Fibroblast of gingiva (primary cell): Measurements from ENCODE around the gene THAP10.
"Not testable (repeated sequence)": the region's sequence is repeated elsewhere in the genome, so short reads cannot be mapped to it uniquely, and the experiment has no call there.

ENCODE experiments used
- DNase-seq: peaks from one replicate; pipeline ENCODE4 v3.0.0-alpha.2; 2011; ENCODE audit warnings: low read depth

The THAP10 gene

DNA sequence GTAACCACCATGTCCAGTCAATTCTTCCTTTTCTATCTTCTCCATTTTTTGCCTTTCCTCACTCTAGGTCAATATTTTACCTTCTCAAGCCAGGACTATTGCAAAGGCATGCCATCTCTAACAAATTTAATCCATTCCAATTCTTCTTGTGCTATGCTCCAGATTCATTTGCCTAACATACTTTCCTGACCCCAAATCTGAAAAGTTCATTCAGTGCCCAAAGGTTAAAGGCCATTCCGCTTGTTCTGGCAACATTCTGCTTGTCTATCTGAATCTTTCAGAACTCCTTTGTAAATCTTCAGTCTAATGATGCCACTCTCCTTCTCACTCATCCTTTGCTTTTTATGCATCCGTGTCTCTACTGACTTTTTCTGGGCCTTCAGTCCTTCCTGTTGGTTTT, 15.6 kb downstream of the THAP10 start:
- DNase-seq: no peak

GRCh38 chr15:70876011-70876410, 16.2 kb downstream of the THAP10 start:
- no peak for DNase-seq

GRCh38 chr15:70875001-70875782, 17.0 kb downstream of the THAP10 start:
- peak; percentile 47 for DNase-seq

GRCh38 chr15:70873232-70874054, 18.8 kb downstream of the THAP10 start:
- no peak for DNase-seq

- not testable (repeated sequence) for DNase-seq
These were observed 20.7 kb downstream of the THAP10 start for GRCh38 chr15:70871490-70871889.

DNA sequence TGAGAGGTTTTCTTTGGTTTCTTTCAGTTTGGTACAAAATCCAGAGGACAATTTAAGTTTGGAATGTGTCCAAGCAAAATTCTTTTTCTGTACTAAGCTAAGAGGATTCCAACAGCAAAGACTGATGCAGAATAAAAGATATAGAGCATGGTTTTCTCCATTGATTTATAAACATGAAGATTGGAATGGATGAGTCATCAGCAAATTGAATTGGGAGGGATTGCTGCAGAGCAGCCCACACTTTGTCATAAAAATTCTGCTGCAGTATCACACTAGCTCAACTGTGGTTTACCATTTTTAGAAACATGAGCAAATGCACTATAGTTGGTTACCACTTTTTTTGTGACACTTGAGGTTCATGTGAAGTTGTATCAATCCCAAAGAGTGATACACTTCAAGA, 22.2 kb downstream of the THAP10 start:
- DNase-seq: peak; percentile 66

DNA sequence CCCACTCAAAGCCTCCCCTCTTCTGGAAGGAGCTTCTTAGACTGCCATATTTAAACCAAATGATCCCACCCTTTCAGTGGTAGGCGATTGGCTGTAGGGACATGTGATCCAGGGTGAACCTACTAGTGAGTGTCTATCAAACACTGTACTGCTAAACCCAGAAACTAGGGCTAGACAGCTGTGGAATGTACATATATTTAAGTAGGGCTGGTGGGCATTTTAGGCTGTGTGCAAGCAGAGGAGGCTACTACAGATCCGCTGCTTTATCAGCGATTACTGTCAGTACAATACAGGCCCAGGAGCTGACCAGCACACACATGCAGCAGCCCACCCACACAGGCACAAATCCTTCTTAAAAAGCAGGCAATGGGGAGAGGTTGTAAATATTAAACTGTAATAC, 22.9 kb downstream of the THAP10 start:
- DNase-seq: no peak

DNA sequence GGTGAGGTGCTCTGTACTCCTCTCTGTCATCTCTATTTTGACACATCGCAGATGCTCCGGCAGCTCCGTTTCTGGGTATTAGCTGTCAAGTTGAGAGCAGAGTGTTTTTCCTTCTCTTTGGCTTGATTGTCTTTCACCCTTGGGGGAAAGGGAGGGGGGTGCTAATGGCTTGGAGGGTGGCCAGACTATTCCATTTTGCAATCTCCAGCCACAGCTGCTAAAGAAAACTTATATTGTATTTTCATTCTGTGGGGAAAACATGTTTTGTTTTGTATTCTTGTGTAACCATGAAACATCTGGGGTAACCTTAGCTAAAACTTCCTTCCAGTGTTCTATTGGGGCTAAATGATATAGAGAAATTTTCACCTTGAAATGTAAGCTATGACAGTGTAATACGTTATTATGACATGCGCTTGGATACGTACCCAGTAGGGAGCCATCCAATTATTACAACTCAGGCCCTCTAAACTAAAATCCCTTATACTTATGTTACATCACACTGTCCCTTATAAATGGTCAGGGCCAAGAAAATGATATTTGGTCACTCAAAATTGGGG, 24.2 kb downstream of the THAP10 start:
- peak; percentile 88 for DNase-seq

DNA sequence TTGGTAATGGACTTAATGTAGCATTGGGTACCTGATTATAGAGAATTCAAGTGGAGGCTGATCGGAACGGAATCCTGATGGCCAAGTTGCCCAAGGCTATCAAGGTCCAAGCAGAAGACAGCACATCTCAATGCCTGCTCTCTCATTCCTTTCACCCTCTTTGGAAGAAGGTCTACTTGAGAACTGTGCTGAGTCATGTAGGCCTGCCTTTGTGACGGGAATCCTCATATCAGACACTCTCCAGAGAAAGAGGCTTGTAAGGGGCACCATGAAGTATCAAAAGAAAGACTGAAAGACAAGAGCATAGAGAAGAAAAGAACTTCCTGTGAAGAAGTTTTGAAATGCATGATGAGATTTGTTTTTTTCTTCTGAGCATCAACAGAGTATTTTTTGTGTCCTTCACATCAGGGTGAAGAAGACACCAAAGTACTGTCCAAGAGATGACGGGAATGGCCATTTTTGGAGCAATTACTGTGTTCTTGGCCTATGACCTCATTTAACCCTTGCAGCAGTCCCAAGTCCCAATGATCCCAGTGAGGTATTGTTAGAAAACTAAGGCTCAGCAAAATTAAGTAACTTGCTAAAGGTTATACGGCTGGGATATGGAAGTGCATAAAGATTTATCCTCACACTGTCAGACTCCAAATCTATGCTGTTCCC, 25.1 kb downstream of the THAP10 start:
- no peak for DNase-seq

GRCh38 chr15:70863450-70864218, 28.6 kb downstream of the THAP10 start:
- DNase-seq: peak; percentile 57

GRCh38 chr15:70859998-70860397, 32.2 kb downstream of the THAP10 start:
- no peak for DNase-seq

DNA sequence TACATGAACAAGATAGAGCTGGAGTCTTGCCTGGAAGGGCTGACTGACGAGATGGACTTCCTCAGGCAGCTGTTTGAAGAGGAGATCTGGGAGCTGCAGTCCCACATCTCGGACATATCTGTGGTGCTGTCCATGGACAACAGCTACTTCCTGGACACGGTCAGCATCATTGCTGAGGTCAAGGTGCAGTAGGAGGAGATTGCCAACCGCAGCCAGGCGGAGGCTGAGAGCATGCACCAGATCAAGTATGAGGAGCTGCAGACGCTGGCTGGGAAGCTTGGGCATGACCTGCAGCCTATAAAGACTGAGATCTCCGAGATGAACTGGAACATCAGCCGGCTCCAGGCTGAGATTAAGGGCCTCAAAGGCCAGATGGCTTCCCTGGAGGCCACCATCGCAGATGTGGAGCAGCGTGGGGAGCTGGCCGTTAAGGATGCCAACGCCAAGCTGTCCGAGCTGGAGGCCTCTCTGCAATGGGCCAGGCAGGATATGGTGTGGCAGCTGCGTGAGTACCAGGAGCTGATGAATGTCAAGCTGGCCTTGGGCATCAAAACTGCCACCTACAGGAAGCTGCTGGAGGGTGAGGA, 32.8 kb downstream of the THAP10 start:
- DNase-seq: no peak

DNA sequence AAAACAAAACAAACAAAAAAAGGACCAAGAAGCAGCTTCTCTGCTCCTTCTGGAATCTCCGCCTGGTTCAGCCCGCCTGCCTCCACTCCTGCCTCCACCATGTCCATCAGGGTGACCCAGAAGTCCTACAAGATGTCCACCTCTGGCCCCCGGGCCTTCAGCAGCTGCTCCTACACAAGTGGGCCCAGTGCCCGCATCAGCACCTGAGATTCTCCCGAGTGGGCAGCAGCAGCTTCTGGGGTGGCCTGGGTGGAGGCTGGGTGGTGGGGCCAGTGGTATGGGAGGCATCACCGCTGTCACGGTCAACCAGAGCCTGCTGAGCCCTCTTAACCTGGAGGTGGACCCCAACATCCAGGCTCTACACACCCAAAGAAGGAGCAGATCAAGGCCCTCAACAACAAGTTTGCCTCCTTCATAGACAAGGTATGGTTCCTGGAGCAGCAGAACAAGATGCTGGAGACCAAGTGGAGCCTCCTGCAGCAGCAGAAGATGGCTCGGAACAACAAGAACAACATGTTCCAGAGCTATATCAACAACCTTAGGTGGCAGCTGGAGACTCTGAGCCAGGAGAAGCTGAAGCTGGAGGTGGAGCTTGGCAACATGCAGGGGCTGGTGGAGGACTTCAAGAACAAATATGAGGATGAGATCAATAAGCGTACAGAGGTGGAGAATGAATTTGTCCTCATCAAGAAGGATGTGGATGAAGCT, 33.5 kb downstream of the THAP10 start:
- DNase-seq: not testable (repeated sequence)

GRCh38 chr15:70857562-70858285, 34.5 kb downstream of the THAP10 start:
- DNase-seq: no peak

GRCh38 chr15:70856884-70857561, 35.2 kb downstream of the THAP10 start:
- peak; percentile 99 for DNase-seq

DNA sequence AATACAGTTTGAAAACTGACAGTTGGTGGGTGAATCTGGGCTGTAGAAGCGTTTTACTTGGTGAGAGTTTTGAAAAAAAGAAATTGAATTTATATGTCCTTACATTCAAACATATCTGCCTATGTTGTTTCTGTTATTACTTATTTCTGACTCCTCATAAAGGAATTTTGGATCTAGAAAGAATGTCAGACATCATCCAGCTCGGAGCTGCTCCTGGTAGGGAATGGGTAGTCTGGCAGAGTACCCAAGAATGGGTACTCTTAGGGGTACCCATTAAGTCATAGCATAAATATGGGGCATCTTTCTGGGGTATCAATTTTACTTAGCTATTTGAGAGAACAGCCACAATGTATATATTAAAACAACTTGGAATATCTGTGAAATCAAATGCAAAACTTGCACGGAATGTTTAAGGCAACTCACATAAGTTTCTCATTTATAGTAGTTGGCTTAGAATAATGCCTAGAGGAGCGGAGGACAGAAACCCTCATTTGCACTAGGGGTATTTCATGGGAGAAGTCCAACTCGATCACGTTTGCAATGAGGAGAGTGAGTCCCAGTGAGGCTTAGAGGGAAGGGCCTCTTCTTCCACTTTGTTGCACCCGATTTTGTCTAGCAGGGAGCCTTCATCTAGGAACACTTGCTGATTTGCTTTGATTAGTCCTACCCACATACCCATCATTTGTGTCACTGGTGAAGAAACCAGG, 35.9 kb downstream of the THAP10 start:
- DNase-seq: peak; percentile 55

- DNase-seq: no peak
These were observed 36.5 kb downstream of the THAP10 start for GRCh38 chr15:70855764-70856163.

DNA sequence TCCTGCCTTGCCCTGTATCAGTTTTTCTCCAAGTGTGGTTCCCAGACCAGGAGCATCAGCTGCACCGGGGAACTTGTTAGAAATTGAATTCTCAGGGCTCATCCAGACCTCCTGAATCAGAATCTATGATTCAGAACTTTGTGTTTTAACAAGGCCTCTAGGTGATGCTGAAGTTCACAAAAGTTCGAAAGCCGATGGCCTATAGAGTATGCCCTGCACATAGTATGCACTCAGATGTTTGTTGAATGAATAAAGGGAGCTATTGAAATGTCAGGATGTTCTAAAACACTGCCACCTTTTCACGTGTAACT, 37.6 kb downstream of the THAP10 start:
- peak; percentile 31 for DNase-seq
